OCI-LY3 (cell line): ENCODE measurements around the gene HHAT.
"Not testable (repeated sequence)": the region's sequence is repeated elsewhere in the genome, so short reads cannot be mapped to it uniquely, and the experiment has no call there.

Experiments used
- EZH2phosphoT487 ChIP-seq: fragments of 200-600 bp; shearing (Covaris generic); IDR thresholded peaks from 2 replicates; pipeline ENCODE4 v1.6.1; 2018; ENCODE audit warnings: antibody characterized with exemption, mixed run types, low read depth
- TF ChIP-seq, protein P1 (sequence below): fragments of 200-600, 300-600 bp; sonication (generic); IDR thresholded peaks from 2 replicates; pipeline ENCODE4 v1.5.1; 2014; ENCODE audit warnings: antibody characterized with exemption, low read length, low read depth

DNA sequence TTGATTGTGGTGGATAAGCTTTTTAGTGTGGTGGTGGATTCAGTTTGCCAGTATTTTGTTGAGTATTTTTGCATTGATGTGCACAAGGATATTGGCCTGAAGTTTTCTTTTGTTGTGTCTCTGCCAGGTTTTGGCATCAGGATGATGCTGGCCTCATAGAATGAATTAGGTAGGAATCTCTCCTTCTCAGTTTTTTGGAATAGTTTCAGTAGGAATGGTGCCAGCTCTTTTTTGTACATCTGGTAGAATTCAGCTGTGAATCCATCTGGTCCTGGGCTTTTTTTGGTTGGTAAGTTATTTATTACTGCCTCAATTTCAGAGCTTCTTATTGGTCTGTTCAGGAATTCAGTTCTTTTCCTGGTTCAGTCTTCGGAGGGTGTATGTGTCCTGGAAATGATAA, 98.0 kb downstream of the HHAT start:
- TF ChIP-seq, protein P1, sequence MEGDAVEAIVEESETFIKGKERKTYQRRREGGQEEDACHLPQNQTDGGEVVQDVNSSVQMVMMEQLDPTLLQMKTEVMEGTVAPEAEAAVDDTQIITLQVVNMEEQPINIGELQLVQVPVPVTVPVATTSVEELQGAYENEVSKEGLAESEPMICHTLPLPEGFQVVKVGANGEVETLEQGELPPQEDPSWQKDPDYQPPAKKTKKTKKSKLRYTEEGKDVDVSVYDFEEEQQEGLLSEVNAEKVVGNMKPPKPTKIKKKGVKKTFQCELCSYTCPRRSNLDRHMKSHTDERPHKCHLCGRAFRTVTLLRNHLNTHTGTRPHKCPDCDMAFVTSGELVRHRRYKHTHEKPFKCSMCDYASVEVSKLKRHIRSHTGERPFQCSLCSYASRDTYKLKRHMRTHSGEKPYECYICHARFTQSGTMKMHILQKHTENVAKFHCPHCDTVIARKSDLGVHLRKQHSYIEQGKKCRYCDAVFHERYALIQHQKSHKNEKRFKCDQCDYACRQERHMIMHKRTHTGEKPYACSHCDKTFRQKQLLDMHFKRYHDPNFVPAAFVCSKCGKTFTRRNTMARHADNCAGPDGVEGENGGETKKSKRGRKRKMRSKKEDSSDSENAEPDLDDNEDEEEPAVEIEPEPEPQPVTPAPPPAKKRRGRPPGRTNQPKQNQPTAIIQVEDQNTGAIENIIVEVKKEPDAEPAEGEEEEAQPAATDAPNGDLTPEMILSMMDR, result not testable (repeated sequence)
- not testable (repeated sequence) for TF ChIP-seq EZH2phosphoT487
